Measurements from ENCODE around the gene HSPA9. TPM values are rescaled to one million over a fixed set of nuclear protein-coding genes. Genes with fewer than 3 reads are reported as not detected.

HSPA9 gene
- total and polyA plus RNA-seq, 9 of the 15 experiments (the other 6 are each of a cell fraction or from before 2014, with no cell fraction given): 195 to 583 (median 514) TPM

GRCh38 chr5:138542956-138543729 is 32.1 kb downstream of the HSPA9 start, which contains the start of gene ETF1 (continued):
- TF ChIP-seq CREB1 (IDR thresholded peaks at IDR 0.05) (peak; percentile 95), CREB1 (CRISPR knock-in tag; IDR thresholded peaks at IDR 0.05) (peak; percentile 97), MYC (IDR thresholded peaks at IDR 0.05; ENCODE audit: low read depth, low read length) (peak; percentile 95), MYC (CRISPR knock-in tag; IDR thresholded peaks at IDR 0.05; ENCODE audit: borderline replicate concordance, low read depth) (peak; percentile 45; the same call in 1 of the 2 replicates), MITF (IDR thresholded peaks at IDR 0.05) (peak; percentile 78), ZNF184 (CRISPR knock-in tag; IDR thresholded peaks at IDR 0.05) (no peak), SIX5 (IDR thresholded peaks at IDR 0.05; ENCODE audit: borderline replicate concordance in 1 of 2, insufficient read depth in 1 of 2, low read depth in 1 of 2, low read length in 2 of 2) (0 out of 4 replicates have a peak, but pooled peaks of 1 of the 2 experiments have one; percentile 3), BCOR (IDR thresholded peaks at IDR 0.05) (0 out of 2 replicates have a peak, but pooled peaks have one; percentile 25), ZNF75A (CRISPR knock-in tag; IDR thresholded peaks at IDR 0.05) (no peak), GTF3C2 (IDR thresholded peaks at IDR 0.05; ENCODE audit: borderline replicate concordance, extremely low read depth, insufficient read length) (no peak), THRA (IDR thresholded peaks at IDR 0.05) (no peak), CBX3 (IDR thresholded peaks at IDR 0.05; ENCODE audit: borderline replicate concordance in 1 of 2, low read length in 2 of 2) (0 out of 3 replicates have a peak, but pooled peaks of 1 of the 2 experiments have one; percentile 9), KHSRP (IDR thresholded peaks at IDR 0.05) (0 out of 2 replicates have a peak, but pooled peaks have one; percentile 14), CEBPG (CRISPR knock-in tag; IDR thresholded peaks at IDR 0.05) (peak; percentile 100), CEBPG (tag; conservative IDR thresholded peaks at IDR 0.05 in 1 of 2, IDR thresholded peaks at IDR 0.05 in 1 of 2) (peak; percentile 99), LCOR (CRISPR knock-in tag; IDR thresholded peaks at IDR 0.05) (peak; percentile 71), PREB (CRISPR knock-in tag; IDR thresholded peaks at IDR 0.05) (peak; percentile 80; the same call in 1 of the 2 replicates), FOXP1 (CRISPR knock-in tag; IDR thresholded peaks at IDR 0.05) (peak; percentile 80; the same call in 1 of the 2 replicates)

Measured in K562 (cell line).